Bronchial epithelial cell (primary cell): ENCODE measurements around the gene RMDN2. TPM values are rescaled to one million over a fixed set of nuclear protein-coding genes. Genes with fewer than 3 reads are reported as not detected.

Experiments
- total RNA-seq: library from RNA; depleted of rRNA; stranded (reverse); fragments of >200 nt; gene quantifications from 2 replicates; pipeline ENCODE4 v1.2.1, GENCODE V29; 2014

RMDN2 gene
- total RNA-seq, 1 donor from 2014 or later, result 1.3 TPM

Other genes with a start within 250 kb of the RMDN2 start
- 5.8 and 36.7 TPM in 2 replicates for gene CYP1B1, start 150.9 kb downstream of the RMDN2 start, total RNA-seq